Measurements from ENCODE around the gene ALDH3B2.
"Not testable (repeated sequence)": the region's sequence is repeated elsewhere in the genome, so short reads cannot be mapped to it uniquely, and the experiment has no call there.

Gene ALDH3B2

DNA sequence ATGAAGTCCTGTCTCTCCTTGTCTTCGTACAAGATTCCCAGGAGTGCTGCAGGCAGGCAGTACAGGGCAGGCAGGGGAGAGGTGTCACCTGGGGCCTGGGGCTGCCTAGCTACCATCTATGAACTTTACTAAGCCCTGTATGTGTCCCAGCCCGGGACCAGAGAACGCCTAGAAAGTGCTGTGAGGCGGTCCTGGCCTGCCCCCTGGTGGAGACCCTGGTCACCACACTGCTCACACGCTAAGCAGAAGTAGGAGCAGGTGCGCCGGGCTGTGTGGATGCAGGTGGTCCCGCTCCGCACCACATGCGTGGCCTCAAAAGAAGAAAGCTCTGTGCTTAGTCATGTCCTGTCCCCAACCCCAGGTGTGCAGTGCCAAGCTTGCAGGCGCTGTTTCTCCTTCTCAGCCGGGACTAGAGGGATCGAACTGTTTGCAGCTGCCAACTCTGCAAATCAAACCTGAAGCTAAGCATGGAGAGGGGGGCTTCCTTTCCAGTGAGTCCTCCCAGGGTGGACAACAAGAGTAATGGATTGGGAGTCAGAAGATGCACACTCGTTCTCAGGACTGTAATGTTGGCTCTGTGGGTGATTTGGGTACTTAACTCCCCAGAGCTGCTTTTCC, 39.6 kb upstream of the ALDH3B2 start:
- not testable (repeated sequence) for H3K27ac ChIP-seq (ENCODE audit: low read length, poor library complexity, severe bottlenecking); DNase-seq; H4K91ac ChIP-seq (ENCODE audit: low read length); H3K9ac ChIP-seq (ENCODE audit: low read length); H3K4me3 ChIP-seq (ENCODE audit: insufficient read depth in 1 of 2, low read depth in 1 of 2, low read length in 2 of 2); H2BK12ac ChIP-seq (ENCODE audit: low read length in 2 of 2); H3K9me3 ChIP-seq (ENCODE audit: control insufficient read depth, low read length); H2AFZ ChIP-seq (ENCODE audit: low read depth, low read length); H3K4me2 ChIP-seq (ENCODE audit: low read length, poor library complexity, severe bottlenecking); H2BK15ac ChIP-seq (ENCODE audit: low read depth, poor library complexity, severe bottlenecking); H3K27me3 ChIP-seq (ENCODE audit: control insufficient read depth in 1 of 2, insufficient read depth in 1 of 2, low read length in 2 of 2); H2AK5ac ChIP-seq (ENCODE audit: low read length, severe bottlenecking); H3K18ac ChIP-seq (ENCODE audit: low read depth in 1 of 2, low read length in 2 of 2); H3K14ac ChIP-seq (ENCODE audit: low read length in 2 of 2); H3K79me1 ChIP-seq (replicated peaks; ENCODE audit: low read length, poor library complexity, severe bottlenecking); H3K4me1 ChIP-seq (ENCODE audit: control insufficient read depth, insufficient read depth, low read depth, low read length); H2BK5ac ChIP-seq (ENCODE audit: low read depth, low read length, poor library complexity, severe bottlenecking); H3K4ac ChIP-seq (ENCODE audit: low read depth in 1 of 2, low read length in 2 of 2); H3K23ac ChIP-seq (ENCODE audit: low read length in 2 of 2); H4K8ac ChIP-seq (ENCODE audit: low read length); H3K36me3 ChIP-seq (ENCODE audit: control insufficient read depth in 1 of 2, insufficient read depth in 2 of 2, low read depth in 1 of 2, low read length in 2 of 2); H2BK120ac ChIP-seq (ENCODE audit: low read depth, low read length)
- 22% methylated on average over 6 of the region's 14 CpGs for WGBS

DNA sequence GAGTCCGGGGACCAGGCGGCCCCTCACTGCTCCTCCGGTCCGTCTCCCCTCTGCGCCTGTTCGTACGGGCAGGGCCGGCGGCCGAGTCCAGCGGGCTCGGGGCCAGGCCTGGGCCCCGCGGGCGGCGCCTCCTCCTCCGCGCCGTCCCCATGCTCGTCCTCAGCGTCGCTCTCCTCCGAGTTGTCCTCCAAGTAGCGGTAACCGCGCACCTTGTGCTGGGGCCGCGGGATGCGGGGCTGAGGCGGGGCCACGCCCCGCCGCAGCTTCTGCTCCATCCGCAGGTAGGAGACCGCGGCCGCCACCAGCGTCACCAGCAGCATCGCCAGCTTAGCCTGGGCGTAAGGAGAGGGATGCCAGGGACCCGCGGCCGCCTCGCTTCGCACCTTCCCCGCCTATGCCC, 37.3 kb upstream of the ALDH3B2 start:
- H3K27ac ChIP-seq (ENCODE audit: low read length, poor library complexity, severe bottlenecking); H3K9ac ChIP-seq (ENCODE audit: low read length); H2BK12ac ChIP-seq (ENCODE audit: low read length in 2 of 2); H2BK5ac ChIP-seq (ENCODE audit: low read depth, low read length, poor library complexity, severe bottlenecking); H4K91ac ChIP-seq (ENCODE audit: low read length); H2AFZ ChIP-seq (ENCODE audit: low read depth, low read length); H3K23ac ChIP-seq (ENCODE audit: low read length in 2 of 2); H2AK5ac ChIP-seq (ENCODE audit: low read length, severe bottlenecking); H2BK120ac ChIP-seq (ENCODE audit: low read depth, low read length); H3K4me3 ChIP-seq (ENCODE audit: insufficient read depth in 1 of 2, low read depth in 1 of 2, low read length in 2 of 2); H3K9me3 ChIP-seq (ENCODE audit: control insufficient read depth, low read length); H3K14ac ChIP-seq (ENCODE audit: low read length in 2 of 2); H3K36me3 ChIP-seq (ENCODE audit: control insufficient read depth in 1 of 2, insufficient read depth in 2 of 2, low read depth in 1 of 2, low read length in 2 of 2); H3K27me3 ChIP-seq (ENCODE audit: control insufficient read depth in 1 of 2, insufficient read depth in 1 of 2, low read length in 2 of 2); DNase-seq; H3K18ac ChIP-seq (ENCODE audit: low read depth in 1 of 2, low read length in 2 of 2); H4K8ac ChIP-seq (ENCODE audit: low read length); H3K4me1 ChIP-seq (ENCODE audit: control insufficient read depth, insufficient read depth, low read depth, low read length); H3K79me1 ChIP-seq (replicated peaks; ENCODE audit: low read length, poor library complexity, severe bottlenecking); H2BK15ac ChIP-seq (ENCODE audit: low read depth, poor library complexity, severe bottlenecking); H3K4me2 ChIP-seq (ENCODE audit: low read length, poor library complexity, severe bottlenecking); H3K4ac ChIP-seq (ENCODE audit: low read depth in 1 of 2, low read length in 2 of 2): not testable (repeated sequence)
- 0% methylated on average over 16 of the region's 46 CpGs for WGBS

- not testable (repeated sequence) for H2AK5ac ChIP-seq (ENCODE audit: low read length, severe bottlenecking); DNase-seq; H3K27me3 ChIP-seq (ENCODE audit: control insufficient read depth in 1 of 2, insufficient read depth in 1 of 2, low read length in 2 of 2); H3K27ac ChIP-seq (ENCODE audit: low read length, poor library complexity, severe bottlenecking); H4K91ac ChIP-seq (ENCODE audit: low read length); H3K36me3 ChIP-seq (ENCODE audit: control insufficient read depth in 1 of 2, insufficient read depth in 2 of 2, low read depth in 1 of 2, low read length in 2 of 2); H3K9me3 ChIP-seq (ENCODE audit: control insufficient read depth, low read length); H2BK120ac ChIP-seq (ENCODE audit: low read depth, low read length); H3K23ac ChIP-seq (ENCODE audit: low read length in 2 of 2); H2AFZ ChIP-seq (ENCODE audit: low read depth, low read length); H2BK5ac ChIP-seq (ENCODE audit: low read depth, low read length, poor library complexity, severe bottlenecking); H3K4ac ChIP-seq (ENCODE audit: low read depth in 1 of 2, low read length in 2 of 2); H3K4me2 ChIP-seq (ENCODE audit: low read length, poor library complexity, severe bottlenecking); H3K14ac ChIP-seq (ENCODE audit: low read length in 2 of 2); H2BK12ac ChIP-seq (ENCODE audit: low read length in 2 of 2); H3K4me3 ChIP-seq (ENCODE audit: insufficient read depth in 1 of 2, low read depth in 1 of 2, low read length in 2 of 2); H3K79me1 ChIP-seq (replicated peaks; ENCODE audit: low read length, poor library complexity, severe bottlenecking); H2BK15ac ChIP-seq (ENCODE audit: low read depth, poor library complexity, severe bottlenecking); H4K8ac ChIP-seq (ENCODE audit: low read length); H3K4me1 ChIP-seq (ENCODE audit: control insufficient read depth, insufficient read depth, low read depth, low read length); H3K18ac ChIP-seq (ENCODE audit: low read depth in 1 of 2, low read length in 2 of 2); H3K9ac ChIP-seq (ENCODE audit: low read length)
- WGBS: 4% methylated on average over 8 of the region's 31 CpGs
Measured at GRCh38 chr11:67711212-67711611, 36.8 kb upstream of the ALDH3B2 start.

DNA sequence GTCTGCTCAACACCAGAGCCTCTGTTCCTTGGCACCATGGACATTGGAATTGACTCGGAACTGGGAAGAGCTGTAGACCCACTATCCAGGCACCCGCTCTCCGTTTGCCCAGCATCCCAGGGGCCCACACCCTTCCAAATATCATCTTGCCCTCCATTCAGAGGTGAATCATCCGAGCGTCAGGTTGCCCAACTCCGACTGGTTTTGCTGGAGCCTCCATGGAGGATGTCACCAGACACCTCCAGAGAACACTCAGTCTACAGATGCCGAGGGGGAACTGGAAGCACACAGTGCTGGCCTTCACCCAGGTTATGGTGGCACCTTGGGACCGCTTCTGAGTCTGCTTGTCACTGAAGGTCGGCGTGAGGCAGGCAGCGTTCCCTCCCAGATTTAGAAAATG, 35.4 kb upstream of the ALDH3B2 start:
- not testable (repeated sequence) for H2BK15ac ChIP-seq (ENCODE audit: low read depth, poor library complexity, severe bottlenecking); H4K8ac ChIP-seq (ENCODE audit: low read length); H3K4me3 ChIP-seq (ENCODE audit: insufficient read depth in 1 of 2, low read depth in 1 of 2, low read length in 2 of 2); H2AK5ac ChIP-seq (ENCODE audit: low read length, severe bottlenecking); H4K91ac ChIP-seq (ENCODE audit: low read length); H3K4me2 ChIP-seq (ENCODE audit: low read length, poor library complexity, severe bottlenecking); H3K23ac ChIP-seq (ENCODE audit: low read length in 2 of 2); H3K36me3 ChIP-seq (ENCODE audit: control insufficient read depth in 1 of 2, insufficient read depth in 2 of 2, low read depth in 1 of 2, low read length in 2 of 2); H3K79me1 ChIP-seq (replicated peaks; ENCODE audit: low read length, poor library complexity, severe bottlenecking); H3K4me1 ChIP-seq (ENCODE audit: control insufficient read depth, insufficient read depth, low read depth, low read length); H2BK12ac ChIP-seq (ENCODE audit: low read length in 2 of 2); H3K9ac ChIP-seq (ENCODE audit: low read length); H3K27me3 ChIP-seq (ENCODE audit: control insufficient read depth in 1 of 2, insufficient read depth in 1 of 2, low read length in 2 of 2); H3K4ac ChIP-seq (ENCODE audit: low read depth in 1 of 2, low read length in 2 of 2); DNase-seq; H3K27ac ChIP-seq (ENCODE audit: low read length, poor library complexity, severe bottlenecking); H3K18ac ChIP-seq (ENCODE audit: low read depth in 1 of 2, low read length in 2 of 2); H2BK5ac ChIP-seq (ENCODE audit: low read depth, low read length, poor library complexity, severe bottlenecking); H2BK120ac ChIP-seq (ENCODE audit: low read depth, low read length); H3K14ac ChIP-seq (ENCODE audit: low read length in 2 of 2); H2AFZ ChIP-seq (ENCODE audit: low read depth, low read length); H3K9me3 ChIP-seq (ENCODE audit: control insufficient read depth, low read length)
- WGBS: 94% methylated on average over 6 of the region's 11 CpGs
